K562 (cell line): ENCODE measurements around the gene FOXD2. TPM values are rescaled to one million over a fixed set of nuclear protein-coding genes. Genes with fewer than 3 reads are reported as not detected.
A peak's percentile ranks its signal among the peaks of the same experiment; 100 is the strongest.

Experiments
- ATAC-seq: fragments of 200-7000 bp; cut with Tn5 transposase; 3 replicates; pipeline ENCODE4 v1.9.1; 2020; ENCODE audit warnings: moderate library complexity
- BruUV-seq: library from RNA; stranded (reverse); fragments of 400-500 nt; replicated peaks from 2 replicates; lab custom pipeline; 2021; lab: Mats Ljungman, UMichigan
- CTCF ChIA-PET: fragments of 300-600 bp; formaldehyde crosslinking; extraction: SDS; loops from one replicate; lab custom pipeline; 2021; ENCODE audit warnings: low intra/inter-chr PET ratio; lab: Yijun Ruan, JAX
- POLR2A ChIA-PET: fragments of 300-600, 350-650 bp; sonication (Branson Sonifier 250); formaldehyde crosslinking; extraction: SDS; loops from one replicate; lab custom pipeline; 2021; ENCODE audit warnings: antibody characterized with exemption, inconsistent platforms; lab: Yijun Ruan, JAX
- DNase-seq, 4 experiments: peaks; one replicate each; pipeline versions ENCODE4 v3.0.0 to v3.0.0-alpha.2; 2011 to 2018; ENCODE audit warnings: low spot score in 3 of 4, mixed read lengths in 3 of 4; ENCODE audit errors: extremely low read depth in 1 of 4
- FAIRE-seq: peaks from 2 replicates; lab custom pipeline; 2011; peaks lifted over from hg19 to GRCh38; lab: Jason Lieb, UNC
- H2AFZ ChIP-seq: 2 replicates; pipeline ENCODE4 v1.6.0; 2011; ENCODE audit warnings: low read depth, low read length, control low read depth, inconsistent platforms
- H3K27ac ChIP-seq: fragments of 200-600 bp; 3 replicates; pipeline ENCODE4 v1.8.0; 2011; ENCODE audit warnings: low read depth, mild to moderate bottlenecking, control low read depth, inconsistent platforms, low read length, moderate library complexity, mixed read lengths; ENCODE audit errors: extremely low read depth
- H3K27me3 ChIP-seq, 2 experiments: fragments of 300-600 bp in 1 of 2; 2 replicates in 1 of 2; 3 replicates in 1 of 2; pipeline versions ENCODE4 v1.6.0 to v1.8.0; 2011; ENCODE audit warnings: inconsistent platforms in 2 of 2, low read length in 2 of 2, mild to moderate bottlenecking in 1 of 2, mixed read lengths in 1 of 2, moderate library complexity in 1 of 2; ENCODE audit not compliant: control insufficient read depth in 2 of 2, insufficient read depth in 2 of 2
- H3K36me3 ChIP-seq: fragments of 300-600 bp; 3 replicates; pipeline ENCODE4 v1.8.0; 2011; ENCODE audit warnings: mild to moderate bottlenecking, low read length, inconsistent platforms; ENCODE audit not compliant: control insufficient read depth, insufficient read depth
- H3K4me1 ChIP-seq, 2 experiments: fragments of 200-600 bp in 1 of 2; replicated peaks in 1 of 2; 2 replicates in 1 of 2; 3 replicates in 1 of 2; pipeline versions ENCODE4 v1.5.1 to v1.8.0; 2011; ENCODE audit warnings: inconsistent platforms in 2 of 2, low read length in 2 of 2, mild to moderate bottlenecking in 1 of 2, mixed read lengths in 1 of 2, moderate library complexity in 1 of 2; ENCODE audit not compliant: control insufficient read depth in 2 of 2, insufficient read depth in 2 of 2
- H3K4me2 ChIP-seq: 2 replicates; pipeline ENCODE4 v1.6.1; 2011; ENCODE audit warnings: low read length, control low read depth, inconsistent platforms, mixed read lengths; ENCODE audit not compliant: insufficient read depth
- H3K4me3 ChIP-seq: fragments of 200-600 bp; sonication (generic), shearing (Covaris generic); 2 replicates; pipeline ENCODE4 v1.5.1; 2016; ENCODE audit warnings: control low read depth, inconsistent platforms
- H3K79me2 ChIP-seq: fragments of 200-600 bp; 3 replicates; pipeline ENCODE4 v1.8.0; 2011; ENCODE audit warnings: low read length, inconsistent platforms; ENCODE audit not compliant: control insufficient read depth, insufficient read depth
- H3K9ac ChIP-seq, 2 experiments: 2 replicates each; pipeline versions ENCODE4 v1.6.0 to v1.6.1; 2011; ENCODE audit warnings: low read depth in 2 of 2, low read length in 2 of 2, control low read depth in 1 of 2, inconsistent platforms in 1 of 2, mild to moderate bottlenecking in 1 of 2, mixed read lengths in 1 of 2; ENCODE audit not compliant: insufficient read depth in 1 of 2
- H3K9me1 ChIP-seq: one replicate; pipeline ENCODE4 v1.6.0; 2011; ENCODE audit warnings: inconsistent platforms, mild to moderate bottlenecking, low read length, moderate library complexity; ENCODE audit not compliant: control insufficient read depth, insufficient read depth
- H3K9me3 ChIP-seq: replicated peaks from 2 replicates; pipeline ENCODE4 v1.5.1; 2011; ENCODE audit warnings: low read depth, low read length, inconsistent platforms; ENCODE audit not compliant: control insufficient read depth, insufficient read depth
- H4K20me1 ChIP-seq: replicated peaks from 2 replicates; pipeline ENCODE4 v1.6.1; 2011; ENCODE audit warnings: low read length, inconsistent platforms, mixed read lengths; ENCODE audit not compliant: control insufficient read depth, insufficient read depth
- ARID1B ChIP-seq: fragments of 450-650 bp; IDR thresholded peaks from 2 replicates; pipeline ENCODE4 v1.6.1; 2016; ENCODE audit warnings: antibody characterized with exemption, mild to moderate bottlenecking, inconsistent platforms
- BRCA1 ChIP-seq, 2 experiments: fragments of 450-650 bp in 1 of 2; sonication (generic) in 1 of 2; formaldehyde crosslinking in 1 of 2; IDR thresholded peaks; 2 replicates each; pipeline versions ENCODE4 v1.5.0 to v1.6.1; 2017 to 2020; ENCODE audit warnings: mild to moderate bottlenecking in 1 of 2, missing genetic modification reagents in 1 of 2
- CHD2 ChIP-seq: IDR thresholded peaks from 2 replicates; pipeline ENCODE4 v1.6.1; 2011; ENCODE audit warnings: low read depth, low read length
- ETV6 ChIP-seq, 3 experiments: fragments of 150-350 bp in 1 of 3; sonication (generic) in 1 of 3; formaldehyde crosslinking in 1 of 3; IDR thresholded peaks; 2 replicates each; pipeline versions ENCODE4 v1.6.1 to v1.8.0; 2014 to 2022; ENCODE audit warnings: borderline replicate concordance in 2 of 3, low read depth in 2 of 3, antibody characterized with exemption in 1 of 3, low read length in 1 of 3, mild to moderate bottlenecking in 1 of 3, missing genetic modification reagents in 1 of 3
- HDAC2 ChIP-seq: fragments of 450-650 bp; IDR thresholded peaks from 2 replicates; pipeline ENCODE4 v1.6.1; 2016; ENCODE audit warnings: mild to moderate bottlenecking
- MCM3 ChIP-seq: fragments of 450-650 bp; IDR thresholded peaks from 2 replicates; pipeline ENCODE4 v1.6.1; 2016
- MEF2A ChIP-seq: IDR thresholded peaks from 2 replicates; pipeline ENCODE4 v1.6.1; 2011; ENCODE audit warnings: low read depth, mild to moderate bottlenecking, low read length, moderate library complexity; ENCODE audit not compliant: control insufficient read depth
- MEIS2 ChIP-seq: fragments of 450-650 bp; IDR thresholded peaks from 2 replicates; pipeline ENCODE4 v1.6.1; 2014; ENCODE audit warnings: mild to moderate bottlenecking; ENCODE audit not compliant: partially characterized antibody
- MYC ChIP-seq, 2 experiments: fragments of 250-450 bp in 1 of 2; sonication (Bioruptor Pico) in 1 of 2; IDR thresholded peaks; 2 replicates each; pipeline versions ENCODE4 v1.5.1 to v1.6.1; 2012 to 2021; ENCODE audit warnings: low read depth in 2 of 2, borderline replicate concordance in 1 of 2, improper control_type of control experiment in 1 of 2, low read length in 1 of 2, mild to moderate bottlenecking in 1 of 2, moderate library complexity in 1 of 2
- OTX1 ChIP-seq: fragments of 450-650 bp; formaldehyde crosslinking; IDR thresholded peaks from 2 replicates; pipeline ENCODE4 v1.4.0; 2022; ENCODE audit warnings: mild to moderate bottlenecking
- SIRT6 ChIP-seq: IDR thresholded peaks from one replicate; pipeline ENCODE4 v1.6.1; 2012; ENCODE audit warnings: low read depth, mild to moderate bottlenecking, control low read depth, inconsistent platforms, low read length, moderate library complexity
- STAT5A ChIP-seq: IDR thresholded peaks from 2 replicates; pipeline ENCODE4 v1.6.1; 2012; ENCODE audit warnings: low read length, inconsistent platforms, borderline replicate concordance
- ZFPM2 ChIP-seq: fragments of 250-450 bp; sonication (Bioruptor Pico); IDR thresholded peaks from 2 replicates; pipeline ENCODE4 v1.5.1; 2022; ENCODE audit warnings: mild to moderate bottlenecking
- ZNF263 ChIP-seq: sonication (generic); formaldehyde crosslinking; IDR thresholded peaks from 2 replicates; pipeline ENCODE4 v1.8.0; 2022; ENCODE audit warnings: mild to moderate bottlenecking, missing genetic modification reagents, borderline replicate concordance
- ZNF551 ChIP-seq: fragments of 250-450 bp; sonication (Bioruptor Pico); IDR thresholded peaks from 2 replicates; pipeline ENCODE4 v1.5.0; 2021; ENCODE audit warnings: mild to moderate bottlenecking, moderate library complexity
- WGBS: fragments of 100-300 bp; shearing (Covaris generic); methylation state at CpG from one replicate; pipeline ENCODE4 v1.1.6; 2016; ENCODE audit warnings: low coverage, mixed read lengths; ENCODE audit not compliant: insufficient coverage; ENCODE audit errors: missing lambda C conversion rate; 5-methylcytosine and 5-hydroxymethylcytosine counted together
- in situ Hi-C: fragments of 300-500 bp; cut with MboI; formaldehyde crosslinking; loops from 4 replicates; pipeline ENCODE4 v1.15.0; 2018; ENCODE audit warnings: inconsistent platforms, mixed read lengths
- intact Hi-C: fragments of 100-400 bp; cut with micrococcal nuclease; formaldehyde crosslinking; loops from 2 replicates; pipeline ENCODE4 v1.14.2; 2022
- polyA plus RNA-seq, 8 experiments: library from polyadenylated mRNA; depleted of rRNA in 4 of 8; stranded (reverse) in 5 of 8; unstranded in 3 of 8; fragments of >200 nt; fragmentation: Nextera tagmentation in 2 of 8; fragmentation: Illumina TruSeq in 1 of 8; extraction: Ambion mirVana in 2 of 8; extraction: Trizol in 1 of 8; gene quantifications; 2 replicates each; pipeline versions ENCODE4 v1.2.1 to v1.2.3, GENCODE V29; 2011 to 2014; ENCODE audit warnings: inconsistent platforms in 1 of 8, missing spikeins in 1 of 8
- total RNA-seq, 7 experiments: library from RNA; depleted of rRNA in 6 of 7; stranded (reverse); fragments of >200 nt in 6 of 7; fragmentation: Illumina TruSeq in 2 of 7; extraction: Trizol in 2 of 7; gene quantifications; 2 replicates each; pipeline versions ENCODE4 v1.2.1 to v1.2.3, GENCODE V29; 2011 to 2021; ENCODE audit warnings: low replicate concordance in 1 of 7
- TF ChIP-seq, protein P1 (sequence below): fragments of 200-800 bp; sonication (Bioruptor generic); IDR thresholded peaks from 2 replicates; pipeline ENCODE4 v1.6.1; 2016; ENCODE audit warnings: missing genetic modification characterization, missing compliant biosample characterization
- TF ChIP-seq, protein P2 (sequence below): sonication (generic); formaldehyde crosslinking; IDR thresholded peaks from 2 replicates; pipeline ENCODE4 v1.8.0; 2022; ENCODE audit warnings: missing genetic modification reagents, mild to moderate bottlenecking, moderate library complexity, borderline replicate concordance

The FOXD2 gene
- total and polyA plus RNA-seq, 9 of the 15 experiments (the other 6 are each of a cell fraction or from before 2014, with no cell fraction given): 0.06 to 1.2 (median 0.22) TPM

- DNase-seq (peak; percentile 60 to 71 (median 66)), FAIRE-seq (peak; percentile 57), ATAC-seq (peak; percentile 96)
- H4K20me1 ChIP-seq: peaks cover 9% of the 10 kb centered on the region
- ChIA-PET CTCF (no interaction called here), POLR2A (interaction anchor here (0.7 kb wide), 1 partner anchor 16 kb away, joined by 4 read pairs; no protein-coding TSS in a partner anchor)
- H2AFZ ChIP-seq: peak overlapping the region; percentile 30; the same call in 1 of the 2 replicates
- in situ Hi-C loops (no loop called here), intact Hi-C loops (no loop called here)
- no peak overlapping the region for H3K9ac ChIP-seq
- H3K36me3 ChIP-seq: no peaks in the 10 kb centered on the region
- no peak overlapping the region; the same call in 1 of the 2 replicates for H3K4me2 ChIP-seq
- H3K9me3 ChIP-seq: no peaks in the 10 kb centered on the region
- BruUV-seq: no TSS peak
- peaks cover 2 to 10% of the 10 kb centered on the region in 2 experiments; a peak in 2 of 5 replicates for H3K27me3 ChIP-seq
- no peaks in the 10 kb centered on the region for H3K79me2 ChIP-seq
- WGBS: 2% methylated on average over 7 of the region's 7 CpGs
- H3K4me1 ChIP-seq: peaks cover 2 to 6% of the 10 kb centered on the region in 2 experiments; a peak in 2 of 5 replicates
- H3K27ac ChIP-seq: no peak overlapping the region
- H3K9me1 ChIP-seq: no peaks in the 10 kb centered on the region
- H3K4me3 ChIP-seq: no peak overlapping the region
- peak; percentile 39 for TF ChIP-seq ARID1B
- no peak for TF ChIP-seq SIRT6
- TF ChIP-seq, protein P1, sequence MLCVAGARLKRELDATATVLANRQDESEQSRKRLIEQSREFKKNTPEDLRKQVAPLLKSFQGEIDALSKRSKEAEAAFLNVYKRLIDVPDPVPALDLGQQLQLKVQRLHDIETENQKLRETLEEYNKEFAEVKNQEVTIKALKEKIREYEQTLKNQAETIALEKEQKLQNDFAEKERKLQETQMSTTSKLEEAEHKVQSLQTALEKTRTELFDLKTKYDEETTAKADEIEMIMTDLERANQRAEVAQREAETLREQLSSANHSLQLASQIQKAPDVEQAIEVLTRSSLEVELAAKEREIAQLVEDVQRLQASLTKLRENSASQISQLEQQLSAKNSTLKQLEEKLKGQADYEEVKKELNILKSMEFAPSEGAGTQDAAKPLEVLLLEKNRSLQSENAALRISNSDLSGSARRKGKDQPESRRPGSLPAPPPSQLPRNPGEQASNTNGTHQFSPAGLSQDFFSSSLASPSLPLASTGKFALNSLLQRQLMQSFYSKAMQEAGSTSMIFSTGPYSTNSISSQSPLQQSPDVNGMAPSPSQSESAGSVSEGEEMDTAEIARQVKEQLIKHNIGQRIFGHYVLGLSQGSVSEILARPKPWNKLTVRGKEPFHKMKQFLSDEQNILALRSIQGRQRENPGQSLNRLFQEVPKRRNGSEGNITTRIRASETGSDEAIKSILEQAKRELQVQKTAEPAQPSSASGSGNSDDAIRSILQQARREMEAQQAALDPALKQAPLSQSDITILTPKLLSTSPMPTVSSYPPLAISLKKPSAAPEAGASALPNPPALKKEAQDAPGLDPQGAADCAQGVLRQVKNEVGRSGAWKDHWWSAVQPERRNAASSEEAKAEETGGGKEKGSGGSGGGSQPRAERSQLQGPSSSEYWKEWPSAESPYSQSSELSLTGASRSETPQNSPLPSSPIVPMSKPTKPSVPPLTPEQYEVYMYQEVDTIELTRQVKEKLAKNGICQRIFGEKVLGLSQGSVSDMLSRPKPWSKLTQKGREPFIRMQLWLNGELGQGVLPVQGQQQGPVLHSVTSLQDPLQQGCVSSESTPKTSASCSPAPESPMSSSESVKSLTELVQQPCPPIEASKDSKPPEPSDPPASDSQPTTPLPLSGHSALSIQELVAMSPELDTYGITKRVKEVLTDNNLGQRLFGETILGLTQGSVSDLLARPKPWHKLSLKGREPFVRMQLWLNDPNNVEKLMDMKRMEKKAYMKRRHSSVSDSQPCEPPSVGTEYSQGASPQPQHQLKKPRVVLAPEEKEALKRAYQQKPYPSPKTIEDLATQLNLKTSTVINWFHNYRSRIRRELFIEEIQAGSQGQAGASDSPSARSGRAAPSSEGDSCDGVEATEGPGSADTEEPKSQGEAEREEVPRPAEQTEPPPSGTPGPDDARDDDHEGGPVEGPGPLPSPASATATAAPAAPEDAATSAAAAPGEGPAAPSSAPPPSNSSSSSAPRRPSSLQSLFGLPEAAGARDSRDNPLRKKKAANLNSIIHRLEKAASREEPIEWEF (CRISPR knock-in tag): no peak
- no peak for TF ChIP-seq HDAC2
- TF ChIP-seq MYC (IDR thresholded peaks at IDR 0.05; ENCODE audit: low read depth, low read length): 0 out of 2 replicates have a peak, but pooled peaks have one; percentile 17
- no peak for TF ChIP-seq MYC (CRISPR knock-in tag; IDR thresholded peaks at IDR 0.05; ENCODE audit: borderline replicate concordance, low read depth)
- TF ChIP-seq BRCA1 (IDR thresholded peaks at IDR 0.05): no peak
- no peak for TF ChIP-seq BRCA1 (CRISPR knock-in tag; IDR thresholded peaks at IDR 0.05)
- no peak for TF ChIP-seq ETV6 (IDR thresholded peaks at IDR 0.05; ENCODE audit: borderline replicate concordance in 1 of 2, low read depth in 2 of 2, low read length in 1 of 2)
- no peak for TF ChIP-seq ETV6 (CRISPR knock-in tag; IDR thresholded peaks at IDR 0.05; ENCODE audit: borderline replicate concordance)
- TF ChIP-seq MEF2A: no peak
- peak; percentile 13; the same call in 1 of the 2 replicates for TF ChIP-seq ZNF263
- no peak for TF ChIP-seq ZNF551
- no peak for TF ChIP-seq MEIS2
- TF ChIP-seq ZFPM2 (CRISPR knock-in tag): no peak
- TF ChIP-seq OTX1 (CRISPR knock-in tag): no peak
- TF ChIP-seq, protein P2, sequence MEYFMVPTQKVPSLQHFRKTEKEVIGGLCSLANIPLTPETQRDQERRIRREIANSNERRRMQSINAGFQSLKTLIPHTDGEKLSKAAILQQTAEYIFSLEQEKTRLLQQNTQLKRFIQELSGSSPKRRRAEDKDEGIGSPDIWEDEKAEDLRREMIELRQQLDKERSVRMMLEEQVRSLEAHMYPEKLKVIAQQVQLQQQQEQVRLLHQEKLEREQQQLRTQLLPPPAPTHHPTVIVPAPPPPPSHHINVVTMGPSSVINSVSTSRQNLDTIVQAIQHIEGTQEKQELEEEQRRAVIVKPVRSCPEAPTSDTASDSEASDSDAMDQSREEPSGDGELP (CRISPR knock-in tag): peak; percentile 33; the same call in 1 of the 2 replicates
- no peak for TF ChIP-seq CHD2
- TF ChIP-seq STAT5A: peak; percentile 22; the same call in 1 of the 2 replicates
- no peak for TF ChIP-seq MCM3
Measured at GRCh38 chr1:47469910-47470309, 32.1 kb downstream of the FOXD2 start.
